Neutrophil (primary cell): ENCODE data around the gene SNTG2.

Source experiments
- H3K27ac ChIP-seq: fragments of 200-600 bp; sonication (generic); 2 replicates; pipeline ENCODE4 v1.5.1; 2016; ENCODE audit warnings: mild to moderate bottlenecking, moderate library complexity
- H3K27me3 ChIP-seq: fragments of 200-600 bp; sonication (generic); 2 replicates; pipeline ENCODE4 v1.6.0; 2016; ENCODE audit warnings: mild to moderate bottlenecking
- H3K36me3 ChIP-seq: fragments of 200-600 bp; sonication (generic); 2 replicates; pipeline ENCODE4 v1.5.1; 2017
- H3K4me1 ChIP-seq, 2 experiments: fragments of 200-600 bp in 1 of 2; sonication (generic) in 1 of 2; 1 replicate in 1 of 2; 2 replicates in 1 of 2; pipeline versions ENCODE4 v1.5.1 to v1.6.1; 2013 to 2016; ENCODE audit warnings: low read depth in 1 of 2, low read length in 1 of 2, mild to moderate bottlenecking in 1 of 2, moderate library complexity in 1 of 2; ENCODE audit not compliant: control insufficient read depth in 1 of 2, insufficient read depth in 1 of 2
- H3K4me3 ChIP-seq, 2 experiments: fragments of 200-600 bp in 1 of 2; sonication (generic) in 1 of 2; 1 replicate in 1 of 2; 2 replicates in 1 of 2; pipeline ENCODE4 v1.5.1; 2013 to 2016; ENCODE audit warnings: low read depth in 1 of 2, low read length in 1 of 2, mild to moderate bottlenecking in 1 of 2, moderate library complexity in 1 of 2
- H3K9me3 ChIP-seq: fragments of 200-600 bp; sonication (generic); 2 replicates; pipeline ENCODE4 v1.5.1; 2016
- TF ChIP-seq, protein P1 (sequence below): fragments of 200-600 bp; sonication (generic); IDR thresholded peaks from 2 replicates; pipeline ENCODE4 v1.5.1; 2016; ENCODE audit warnings: antibody characterized with exemption

The SNTG2 gene

DNA sequence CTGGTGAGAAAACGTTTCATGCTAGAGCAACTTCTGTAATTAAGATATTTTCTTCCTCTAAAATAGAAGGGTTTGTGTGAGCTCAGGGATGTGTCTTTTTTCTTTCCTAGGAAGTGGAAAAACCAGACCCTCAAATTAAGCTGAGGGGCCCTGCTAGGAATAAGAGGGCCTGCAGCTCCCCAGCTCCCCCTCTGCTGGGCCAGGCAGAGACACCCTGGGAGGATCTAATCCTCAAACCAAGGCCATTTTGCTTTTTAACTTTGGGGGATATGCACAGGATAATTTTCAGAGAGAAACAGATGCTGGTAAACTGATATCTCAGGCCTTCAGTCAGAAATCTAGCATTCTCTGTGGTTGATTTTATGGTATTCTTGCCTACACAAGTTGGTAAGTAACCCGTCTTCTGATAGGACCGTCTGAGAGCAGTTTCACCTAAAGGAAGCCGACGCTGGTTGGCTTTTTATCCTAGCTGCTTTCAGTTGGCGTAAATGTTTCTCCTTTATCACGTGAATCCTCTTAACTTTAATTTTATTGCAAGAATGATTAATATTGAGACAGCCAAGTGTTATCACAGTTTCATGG is 34.8 kb downstream of the SNTG2 start:
- no peaks in the 10 kb centered on the region for H3K4me1 ChIP-seq
- H3K9me3 ChIP-seq, result no peaks in the 10 kb centered on the region
- no peak overlapping the region for H3K4me3 ChIP-seq
- no peaks in the 10 kb centered on the region for H3K36me3 ChIP-seq
- no peaks in the 10 kb centered on the region for H3K27me3 ChIP-seq
- TF ChIP-seq, protein P1, sequence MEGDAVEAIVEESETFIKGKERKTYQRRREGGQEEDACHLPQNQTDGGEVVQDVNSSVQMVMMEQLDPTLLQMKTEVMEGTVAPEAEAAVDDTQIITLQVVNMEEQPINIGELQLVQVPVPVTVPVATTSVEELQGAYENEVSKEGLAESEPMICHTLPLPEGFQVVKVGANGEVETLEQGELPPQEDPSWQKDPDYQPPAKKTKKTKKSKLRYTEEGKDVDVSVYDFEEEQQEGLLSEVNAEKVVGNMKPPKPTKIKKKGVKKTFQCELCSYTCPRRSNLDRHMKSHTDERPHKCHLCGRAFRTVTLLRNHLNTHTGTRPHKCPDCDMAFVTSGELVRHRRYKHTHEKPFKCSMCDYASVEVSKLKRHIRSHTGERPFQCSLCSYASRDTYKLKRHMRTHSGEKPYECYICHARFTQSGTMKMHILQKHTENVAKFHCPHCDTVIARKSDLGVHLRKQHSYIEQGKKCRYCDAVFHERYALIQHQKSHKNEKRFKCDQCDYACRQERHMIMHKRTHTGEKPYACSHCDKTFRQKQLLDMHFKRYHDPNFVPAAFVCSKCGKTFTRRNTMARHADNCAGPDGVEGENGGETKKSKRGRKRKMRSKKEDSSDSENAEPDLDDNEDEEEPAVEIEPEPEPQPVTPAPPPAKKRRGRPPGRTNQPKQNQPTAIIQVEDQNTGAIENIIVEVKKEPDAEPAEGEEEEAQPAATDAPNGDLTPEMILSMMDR, result no peak
- H3K27ac ChIP-seq, result no peak overlapping the region

DNA sequence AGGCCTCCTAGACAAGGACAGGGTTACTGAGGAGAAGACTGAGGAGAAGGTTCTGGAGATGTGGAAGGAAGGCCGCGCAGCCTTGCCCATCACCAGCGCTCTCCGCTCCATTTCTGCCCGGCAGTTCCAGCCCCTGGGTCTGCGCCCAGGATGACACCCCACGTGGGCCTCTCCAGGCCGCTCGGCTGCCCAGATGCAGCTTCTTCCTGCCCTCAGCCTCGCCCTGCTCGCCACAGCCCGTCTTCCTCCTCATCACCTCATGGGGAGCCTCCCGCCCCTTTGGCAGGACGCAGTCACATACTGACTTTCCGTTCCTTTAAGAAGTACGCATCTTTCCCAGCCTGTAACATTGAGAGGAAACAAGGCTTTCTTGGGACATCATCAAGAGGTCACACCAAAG is 37.1 kb downstream of the SNTG2 start:
- TF ChIP-seq, protein P1, result no peak
- Histone ChIP-seq H3K9me3 (no peaks in the 10 kb centered on the region), H3K27me3 (no peaks in the 10 kb centered on the region)

DNA sequence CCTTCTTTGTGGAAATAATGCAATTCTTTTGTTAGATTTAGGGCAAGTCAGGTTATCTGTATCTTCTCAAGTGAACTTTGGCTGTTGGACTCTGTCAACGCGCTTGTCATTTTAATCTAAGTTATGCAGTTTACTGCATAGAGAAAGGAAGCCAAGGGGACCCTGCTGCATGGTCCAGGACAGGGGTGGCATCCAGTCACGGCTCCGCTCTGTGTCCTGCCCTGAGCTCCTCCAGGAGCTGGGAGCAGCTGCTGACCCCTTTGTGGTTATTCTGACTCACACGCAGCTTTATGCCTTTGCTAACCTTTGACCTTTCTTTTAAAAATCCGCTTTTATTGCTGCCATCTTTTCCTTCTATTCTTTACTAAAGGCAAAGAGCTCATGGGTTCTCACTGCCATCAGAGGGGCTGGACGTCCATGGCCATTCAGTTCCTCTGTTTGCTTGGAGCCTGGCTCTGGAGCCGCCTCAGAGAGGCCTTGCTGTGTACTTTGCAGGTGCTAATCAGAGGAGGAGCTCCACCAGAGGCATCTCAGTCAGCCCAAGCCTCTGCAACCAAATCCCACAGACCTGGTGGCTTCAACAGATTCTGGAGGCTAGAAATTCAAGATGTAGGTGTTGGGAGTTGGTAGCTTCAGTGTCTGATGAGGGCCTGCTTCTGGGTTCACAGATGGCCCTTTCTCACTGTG is 39.3 kb downstream of the SNTG2 start:
- Histone ChIP-seq H3K27ac (no peak overlapping the region), H3K9me3 (no peaks in the 10 kb centered on the region), H3K27me3 (no peaks in the 10 kb centered on the region), H3K36me3 (no peaks in the 10 kb centered on the region), H3K4me3 (no peak overlapping the region), H3K4me1 (no peaks in the 10 kb centered on the region)
- TF ChIP-seq, protein P1, result no peak

More for the DNA sequence above, 37.1 kb downstream of the SNTG2 start:
- Histone ChIP-seq H3K4me3 (no peak overlapping the region), H3K4me1 (no peaks in the 10 kb centered on the region), H3K27ac (no peak overlapping the region), H3K36me3 (no peaks in the 10 kb centered on the region)

DNA sequence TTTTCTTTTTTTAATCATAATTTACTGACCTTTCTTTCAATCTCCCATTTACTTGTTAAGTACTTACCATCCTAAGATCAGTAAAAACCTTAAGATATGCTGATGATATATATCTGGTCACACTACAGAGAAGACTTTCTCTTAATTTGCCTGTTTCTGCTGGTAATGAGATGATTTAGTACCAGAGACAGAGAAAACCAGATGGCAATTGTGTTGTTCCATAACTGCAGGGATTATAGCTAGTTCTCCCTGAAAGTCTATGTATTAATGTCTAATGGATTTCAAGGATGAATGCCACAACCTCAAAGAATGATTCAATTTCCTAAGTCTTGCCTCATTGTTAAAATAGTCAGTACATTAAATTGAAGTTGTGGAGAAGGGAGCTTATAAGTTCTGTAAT is 40.3 kb downstream of the SNTG2 start:
- H3K36me3 ChIP-seq, result no peaks in the 10 kb centered on the region
- H3K9me3 ChIP-seq, result no peaks in the 10 kb centered on the region
- H3K4me1 ChIP-seq, result no peaks in the 10 kb centered on the region
- no peak overlapping the region for H3K27ac ChIP-seq
- TF ChIP-seq, protein P1, result no peak
- H3K27me3 ChIP-seq, result no peaks in the 10 kb centered on the region
- H3K4me3 ChIP-seq, result no peak overlapping the region

DNA sequence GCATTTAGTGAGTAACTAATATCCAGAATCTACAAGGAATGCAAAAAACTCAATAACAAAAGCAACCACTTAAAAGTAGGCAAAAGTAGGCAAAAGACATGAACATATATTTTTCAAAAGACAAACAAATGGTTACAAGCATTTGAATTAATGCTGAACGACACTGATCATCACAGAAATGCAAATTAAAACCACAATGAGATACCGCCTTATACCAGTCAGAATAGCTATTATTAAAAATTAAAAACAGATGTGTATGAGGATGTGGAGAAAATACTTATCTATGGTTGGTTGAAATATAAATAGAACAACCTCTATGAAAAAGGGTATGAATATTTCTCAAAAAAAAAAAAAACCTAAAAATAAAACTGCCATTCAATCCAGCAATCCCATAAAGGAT is 51.7 kb downstream of the SNTG2 start:
- no peaks in the 10 kb centered on the region for H3K9me3 ChIP-seq
- H3K27me3 ChIP-seq, result no peaks in the 10 kb centered on the region
- no peaks in the 10 kb centered on the region for H3K4me1 ChIP-seq
- no peaks in the 10 kb centered on the region for H3K36me3 ChIP-seq
- no peak overlapping the region for H3K4me3 ChIP-seq
- H3K27ac ChIP-seq, result no peak overlapping the region
- TF ChIP-seq, protein P1, result no peak
